GM08714 (cell line): ENCODE data around the gene EGFL6.

Source experiments
- H3K4me3 ChIP-seq: fragments of 200-500 bp; sonication (Bioruptor generic); 2 replicates; pipeline ENCODE4 v1.5.1; 2014; ENCODE audit warnings: mild to moderate bottlenecking, low read length, inconsistent platforms
- ZNF274 ChIP-seq: IDR thresholded peaks from 2 replicates; pipeline ENCODE4 v1.6.1; 2012; ENCODE audit warnings: mild to moderate bottlenecking, low read depth, low read length

Gene EGFL6, protein sequence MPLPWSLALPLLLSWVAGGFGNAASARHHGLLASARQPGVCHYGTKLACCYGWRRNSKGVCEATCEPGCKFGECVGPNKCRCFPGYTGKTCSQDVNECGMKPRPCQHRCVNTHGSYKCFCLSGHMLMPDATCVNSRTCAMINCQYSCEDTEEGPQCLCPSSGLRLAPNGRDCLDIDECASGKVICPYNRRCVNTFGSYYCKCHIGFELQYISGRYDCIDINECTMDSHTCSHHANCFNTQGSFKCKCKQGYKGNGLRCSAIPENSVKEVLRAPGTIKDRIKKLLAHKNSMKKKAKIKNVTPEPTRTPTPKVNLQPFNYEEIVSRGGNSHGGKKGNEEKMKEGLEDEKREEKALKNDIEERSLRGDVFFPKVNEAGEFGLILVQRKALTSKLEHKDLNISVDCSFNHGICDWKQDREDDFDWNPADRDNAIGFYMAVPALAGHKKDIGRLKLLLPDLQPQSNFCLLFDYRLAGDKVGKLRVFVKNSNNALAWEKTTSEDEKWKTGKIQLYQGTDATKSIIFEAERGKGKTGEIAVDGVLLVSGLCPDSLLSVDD

GRCh38 chrX:13569479-13570260 is at the start of gene EGFL6:
Gene EGFL6 (plus strand): TSS chrX:13569601. CDS start chrX:13569862, 261 bp downstream.
- no peak within 1 kb of the TSS for H3K4me3 ChIP-seq
- TF ChIP-seq ZNF274: no peak

DNA sequence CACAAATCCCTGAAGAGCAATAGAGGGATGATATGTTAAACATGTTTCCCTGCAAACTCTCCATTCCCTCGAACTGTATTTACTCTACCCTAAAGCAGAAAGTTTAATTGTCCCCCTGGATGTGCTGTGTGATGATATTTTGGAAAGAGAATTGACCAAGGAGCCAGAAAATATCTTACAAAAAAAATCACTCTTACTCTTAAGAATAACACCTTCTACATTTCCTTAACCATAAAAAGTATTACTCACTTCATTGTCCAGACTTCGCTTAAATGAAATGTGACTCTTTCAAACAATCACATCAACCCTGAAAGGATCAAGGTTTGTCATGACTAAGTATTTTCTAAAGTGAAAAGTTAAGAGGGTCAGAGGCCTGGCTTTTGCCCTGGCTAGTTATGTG is 49.0 kb upstream of the EGFL6 start:
- no peak overlapping the region for H3K4me3 ChIP-seq
- TF ChIP-seq ZNF274: no peak

DNA sequence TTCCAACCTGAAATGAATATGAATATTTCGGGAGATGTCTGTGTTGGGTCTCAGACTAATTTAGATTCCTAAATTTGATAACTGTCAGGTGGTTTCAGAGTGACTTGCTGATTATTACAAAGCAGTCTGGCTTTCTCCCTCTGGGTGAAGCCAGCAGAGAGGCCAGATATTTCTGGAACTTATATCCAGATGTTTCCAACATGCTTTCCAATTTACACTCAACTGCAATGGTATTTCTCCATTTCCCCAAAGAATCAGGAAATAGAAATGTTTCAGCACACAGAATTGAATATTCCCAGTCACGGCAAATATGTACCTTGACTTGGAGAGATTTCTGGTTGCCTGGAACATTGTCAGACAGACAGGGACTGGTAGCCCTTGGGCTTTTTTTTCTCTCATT is 48.5 kb upstream of the EGFL6 start:
- TF ChIP-seq ZNF274: no peak
- H3K4me3 ChIP-seq: no peak overlapping the region

- H3K4me3 ChIP-seq: no peak overlapping the region
- TF ChIP-seq ZNF274: no peak
These were observed 46.6 kb upstream of the EGFL6 start for GRCh38 chrX:13522811-13523210.

DNA sequence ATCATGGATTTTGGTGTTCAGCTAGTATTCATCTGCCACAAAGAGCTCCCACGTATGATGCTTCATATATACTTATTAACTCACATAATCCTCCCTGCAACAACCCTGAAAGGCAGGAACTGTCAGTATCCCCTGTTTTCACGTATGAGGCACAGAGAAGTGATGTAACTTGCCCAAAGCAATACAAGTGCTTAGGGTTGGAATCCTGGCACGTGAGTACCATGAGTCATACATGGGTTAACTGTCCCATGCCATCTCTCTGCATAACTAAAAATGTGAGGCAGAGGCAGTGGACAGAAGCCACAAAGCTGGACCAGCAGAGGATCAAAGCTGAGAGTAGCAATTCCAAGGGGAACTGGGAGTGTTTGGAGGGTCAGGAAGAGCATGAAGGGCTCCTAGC is 35.7 kb upstream of the EGFL6 start:
- no peak overlapping the region for H3K4me3 ChIP-seq
- no peak for TF ChIP-seq ZNF274

- no peak overlapping the region for H3K4me3 ChIP-seq
- no peak for TF ChIP-seq ZNF274
These were observed 33.8 kb upstream of the EGFL6 start for GRCh38 chrX:13535376-13536165.

DNA sequence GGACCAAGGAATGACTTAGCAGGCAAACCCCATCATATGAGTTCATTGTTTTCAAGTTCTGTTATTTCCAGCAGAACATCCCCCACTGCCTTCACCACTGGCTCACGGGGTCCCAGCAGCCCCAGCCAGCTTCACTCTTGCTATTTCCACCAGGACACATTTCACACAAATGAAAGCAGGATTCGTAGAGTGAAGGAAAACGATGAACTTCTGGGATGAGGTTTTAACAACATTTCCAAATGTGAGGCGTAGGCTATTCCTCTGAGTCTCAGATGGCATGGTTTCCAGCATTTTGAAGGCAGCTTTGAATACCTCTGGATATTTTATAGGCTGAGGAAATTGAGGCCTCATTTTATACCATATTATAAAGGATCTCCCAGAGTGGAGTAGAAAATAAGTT is 32.9 kb upstream of the EGFL6 start:
- TF ChIP-seq ZNF274: no peak

GRCh38 chrX:13538414-13538813 is 31.0 kb upstream of the EGFL6 start:
- no peak overlapping the region for H3K4me3 ChIP-seq
- no peak for TF ChIP-seq ZNF274

More for the DNA sequence above, 32.9 kb upstream of the EGFL6 start:
- no peak overlapping the region for H3K4me3 ChIP-seq

- no peak for TF ChIP-seq ZNF274
- H3K4me3 ChIP-seq: no peak overlapping the region
These were observed 28.8 kb upstream of the EGFL6 start for GRCh38 chrX:13540602-13541001.

DNA sequence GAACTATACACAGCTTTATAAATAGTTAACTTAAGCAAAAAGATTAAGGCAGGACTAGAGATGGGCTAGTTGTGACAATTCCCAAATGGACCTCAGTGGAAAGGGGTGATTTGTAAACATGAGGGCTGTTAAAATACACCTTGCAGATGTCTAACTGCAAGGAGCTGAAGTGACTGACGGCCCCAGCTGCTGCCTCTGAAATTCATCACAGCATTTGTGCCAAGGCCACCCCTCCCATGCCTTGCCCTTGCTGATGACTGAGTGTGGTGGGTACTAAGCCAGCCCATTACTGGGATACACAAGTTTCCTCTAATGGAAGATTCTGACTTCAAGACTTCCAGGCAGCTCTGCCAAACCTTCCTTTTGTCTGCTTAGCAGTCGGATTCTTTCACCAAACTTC is 23.7 kb upstream of the EGFL6 start:
- H3K4me3 ChIP-seq: no peak overlapping the region
- no peak for TF ChIP-seq ZNF274

DNA sequence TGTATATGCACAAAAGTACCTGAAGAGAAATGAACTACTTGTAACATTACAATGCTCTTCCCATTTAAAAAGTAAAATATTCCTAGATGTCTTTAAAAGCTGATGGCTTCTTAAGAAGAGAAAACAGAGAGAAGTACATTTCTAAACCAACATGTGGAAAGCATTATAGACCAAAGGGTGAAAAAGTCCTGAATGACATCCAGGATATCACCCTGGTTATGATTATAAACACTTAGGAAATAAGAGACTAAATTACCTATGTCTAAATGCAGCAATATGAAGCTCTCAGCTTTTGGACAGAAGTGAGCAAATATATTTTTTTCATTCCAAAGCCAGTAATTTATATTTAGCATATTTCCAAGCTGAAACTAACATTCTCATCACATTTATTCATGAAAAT is 21.7 kb upstream of the EGFL6 start:
- TF ChIP-seq ZNF274: no peak
- H3K4me3 ChIP-seq: no peak overlapping the region

- H3K4me3 ChIP-seq: no peak overlapping the region
- TF ChIP-seq ZNF274: no peak
These were observed 19.1 kb upstream of the EGFL6 start for GRCh38 chrX:13550346-13550745.

DNA sequence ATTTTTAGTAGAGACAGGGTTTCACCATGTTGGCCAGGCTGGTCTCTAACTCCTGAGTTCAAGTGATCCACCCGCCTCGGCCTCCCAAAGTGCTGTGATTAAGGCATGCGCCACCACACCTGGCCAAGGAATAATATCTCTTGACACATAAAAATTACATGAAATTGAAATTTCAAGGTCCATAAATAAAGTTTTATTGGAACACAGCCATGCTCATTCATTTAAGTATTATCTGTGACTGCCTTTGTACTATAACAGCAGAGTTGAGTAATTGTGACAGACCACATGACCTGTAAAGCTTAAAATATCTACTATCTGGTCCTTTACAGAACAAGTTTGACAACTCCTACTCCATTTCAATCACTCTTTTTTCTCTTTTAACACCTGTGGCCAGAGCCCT is 17.8 kb upstream of the EGFL6 start:
- no peak overlapping the region for H3K4me3 ChIP-seq
- no peak for TF ChIP-seq ZNF274

DNA sequence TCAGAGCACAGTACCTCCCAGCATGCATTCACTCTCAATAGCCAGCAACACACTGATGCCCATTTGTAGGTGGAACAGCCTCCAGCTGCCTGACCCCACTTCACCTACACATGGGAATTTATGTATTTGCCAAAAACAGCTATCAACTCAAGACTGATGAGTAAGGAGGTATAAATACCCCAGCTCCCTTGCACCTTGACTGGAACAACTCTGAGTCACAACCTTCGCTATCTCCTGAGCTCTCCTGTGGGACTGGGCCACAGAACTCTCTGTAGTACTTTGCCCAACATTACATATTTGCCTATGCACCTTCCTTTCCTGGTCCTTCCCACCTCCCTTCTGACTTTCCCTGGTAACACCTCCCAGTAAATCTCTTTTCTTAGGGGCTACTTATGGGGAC is 16.5 kb upstream of the EGFL6 start:
- no peak overlapping the region for H3K4me3 ChIP-seq
- TF ChIP-seq ZNF274: no peak
